ENCODE measurements around the gene SBF2. TPM values are rescaled to one million over a fixed set of nuclear protein-coding genes. Genes with fewer than 3 reads are reported as not detected.

Gene SBF2
- polyA plus RNA-seq, 1 donor (not counting 4 experiments of a cell fraction or from before 2014, with no cell fraction given), result 24.5 TPM

DNA sequence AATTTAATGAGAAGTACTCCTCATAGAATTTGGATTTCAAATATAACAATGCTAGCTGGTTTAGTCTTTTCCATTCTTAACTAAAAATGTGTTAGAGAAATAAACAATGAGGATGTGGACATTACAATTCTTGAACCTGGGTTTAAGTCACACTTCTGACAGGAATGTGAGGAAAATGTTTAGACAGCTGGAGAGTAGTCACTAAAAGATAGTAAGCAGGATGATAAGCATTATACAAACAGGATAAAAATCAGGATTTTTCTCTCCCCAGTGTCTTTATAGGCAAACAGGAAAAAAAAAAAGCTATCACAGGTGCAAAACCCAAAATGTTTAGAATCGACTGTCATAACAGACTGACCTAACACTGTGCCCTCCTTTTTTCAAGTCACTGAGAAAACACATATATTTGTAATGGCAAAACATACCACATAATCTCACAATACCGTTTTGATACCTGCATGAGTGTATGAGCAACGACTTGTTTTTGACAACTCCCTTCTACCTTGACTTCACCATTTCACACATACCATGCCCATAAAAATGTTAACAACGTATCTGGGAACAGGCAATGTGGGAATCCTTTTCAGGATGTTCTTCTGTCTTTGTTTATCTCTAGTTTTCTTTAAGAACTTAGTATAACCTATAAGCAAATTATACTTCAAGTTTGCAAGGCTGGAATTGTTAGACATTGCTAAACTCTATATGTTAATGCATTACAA lies 242.0 kb downstream of the SBF2 start:
- Histone ChIP-seq H3K9me3 (ENCODE audit: control insufficient read depth, low read depth, low read length) (no peaks in the 10 kb centered on the region), H2AFZ (ENCODE audit: control insufficient read depth, low read length) (no peak overlapping the region), H3K9ac (ENCODE audit: control insufficient read depth, extremely low read depth, insufficient read depth, low read length) (no peak overlapping the region), H3K27me3 (ENCODE audit: control insufficient read depth, extremely low read depth, insufficient read depth, low read length) (no peaks in the 10 kb centered on the region), H3K27ac (ENCODE audit: control insufficient read depth, insufficient read depth, low read length) (no peak overlapping the region), H3K9me1 (ENCODE audit: control insufficient read depth, extremely low read depth, insufficient read depth, low read length) (no peaks in the 10 kb centered on the region), H3K79me2 (ENCODE audit: control insufficient read depth, insufficient read depth, low read length) (no peaks in the 10 kb centered on the region), H4K20me1 (ENCODE audit: control insufficient read depth, extremely low read depth, insufficient read depth, low read length) (no peaks in the 10 kb centered on the region), H3K4me1 (ENCODE audit: control insufficient read depth, extremely low read depth, insufficient read depth, low read length) (no peaks in the 10 kb centered on the region), H3K4me3 (ENCODE audit: control insufficient read depth in 2 of 3, extremely low read depth in 1 of 3, insufficient read depth in 2 of 3, low read depth in 1 of 3, low read length in 3 of 3) (no peak overlapping the region), H3K4me2 (ENCODE audit: control insufficient read depth, extremely low read depth, insufficient read depth, low read depth, low read length) (no peak overlapping the region), H3K36me3 (ENCODE audit: control insufficient read depth in 2 of 2, extremely low read depth in 1 of 2, insufficient read depth in 2 of 2, low read length in 2 of 2) (no peaks in the 10 kb centered on the region)
- dilution Hi-C loops (cut with MboI; ENCODE audit: extremely low pct_ligation_motif_present, low sequenced_read_pairs), result no loop called here
- no peak for FAIRE-seq
- TF ChIP-seq, protein P1, sequence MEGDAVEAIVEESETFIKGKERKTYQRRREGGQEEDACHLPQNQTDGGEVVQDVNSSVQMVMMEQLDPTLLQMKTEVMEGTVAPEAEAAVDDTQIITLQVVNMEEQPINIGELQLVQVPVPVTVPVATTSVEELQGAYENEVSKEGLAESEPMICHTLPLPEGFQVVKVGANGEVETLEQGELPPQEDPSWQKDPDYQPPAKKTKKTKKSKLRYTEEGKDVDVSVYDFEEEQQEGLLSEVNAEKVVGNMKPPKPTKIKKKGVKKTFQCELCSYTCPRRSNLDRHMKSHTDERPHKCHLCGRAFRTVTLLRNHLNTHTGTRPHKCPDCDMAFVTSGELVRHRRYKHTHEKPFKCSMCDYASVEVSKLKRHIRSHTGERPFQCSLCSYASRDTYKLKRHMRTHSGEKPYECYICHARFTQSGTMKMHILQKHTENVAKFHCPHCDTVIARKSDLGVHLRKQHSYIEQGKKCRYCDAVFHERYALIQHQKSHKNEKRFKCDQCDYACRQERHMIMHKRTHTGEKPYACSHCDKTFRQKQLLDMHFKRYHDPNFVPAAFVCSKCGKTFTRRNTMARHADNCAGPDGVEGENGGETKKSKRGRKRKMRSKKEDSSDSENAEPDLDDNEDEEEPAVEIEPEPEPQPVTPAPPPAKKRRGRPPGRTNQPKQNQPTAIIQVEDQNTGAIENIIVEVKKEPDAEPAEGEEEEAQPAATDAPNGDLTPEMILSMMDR (optimal IDR thresholded peaks at IDR 0.05 in 1 of 3, IDR thresholded peaks at IDR 0.05 in 1 of 3, conservative IDR thresholded peaks at IDR 0.05 in 1 of 3; ENCODE audit: extremely low read depth in 1 of 3, insufficient read depth in 2 of 3, low read length in 3 of 3), result no peak
- TF ChIP-seq EZH2 (IDR thresholded peaks at IDR 0.05; ENCODE audit: low read length), result no peak
- no peak for DNase-seq (ENCODE audit: low read depth, low spot score)

DNA sequence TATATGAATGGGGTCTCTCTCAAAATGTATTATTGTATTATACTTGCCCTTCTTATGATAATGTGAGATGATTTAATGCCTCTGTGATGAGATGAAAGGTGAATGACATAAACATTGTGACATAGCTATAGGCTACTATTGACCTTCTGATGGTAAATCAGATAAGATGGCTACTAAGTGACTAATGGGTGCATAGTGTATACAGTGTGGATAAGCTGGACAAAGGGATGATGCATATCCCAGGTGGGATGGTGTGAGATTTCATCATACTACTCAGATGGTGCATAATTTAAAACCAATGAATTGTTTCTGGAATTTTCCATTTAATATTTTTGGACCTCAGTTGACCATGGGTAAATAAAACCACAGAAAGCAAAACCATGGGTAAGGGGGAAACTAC lies 243.5 kb downstream of the SBF2 start:
- H2AFZ ChIP-seq (ENCODE audit: control insufficient read depth, low read length), result no peak overlapping the region
- no peaks in the 10 kb centered on the region for H3K9me1 ChIP-seq (ENCODE audit: control insufficient read depth, extremely low read depth, insufficient read depth, low read length)
- H3K4me1 ChIP-seq (ENCODE audit: control insufficient read depth, extremely low read depth, insufficient read depth, low read length), result no peaks in the 10 kb centered on the region
- no peaks in the 10 kb centered on the region for H3K9me3 ChIP-seq (ENCODE audit: control insufficient read depth, low read depth, low read length)
- no peaks in the 10 kb centered on the region for H3K79me2 ChIP-seq (ENCODE audit: control insufficient read depth, insufficient read depth, low read length)
- no peak overlapping the region for H3K27ac ChIP-seq (ENCODE audit: control insufficient read depth, insufficient read depth, low read length)
- no peaks in the 10 kb centered on the region for H3K27me3 ChIP-seq (ENCODE audit: control insufficient read depth, extremely low read depth, insufficient read depth, low read length)
- H3K4me3 ChIP-seq (ENCODE audit: control insufficient read depth in 2 of 3, extremely low read depth in 1 of 3, insufficient read depth in 2 of 3, low read depth in 1 of 3, low read length in 3 of 3), result no peak overlapping the region
- dilution Hi-C loops (cut with MboI; ENCODE audit: extremely low pct_ligation_motif_present, low sequenced_read_pairs), result no loop called here
- no peak for FAIRE-seq
- H3K9ac ChIP-seq (ENCODE audit: control insufficient read depth, extremely low read depth, insufficient read depth, low read length), result no peak overlapping the region
- DNase-seq (ENCODE audit: low read depth, low spot score), result no peak
- TF ChIP-seq, protein P1 (optimal IDR thresholded peaks at IDR 0.05 in 1 of 3, IDR thresholded peaks at IDR 0.05 in 1 of 3, conservative IDR thresholded peaks at IDR 0.05 in 1 of 3; ENCODE audit: extremely low read depth in 1 of 3, insufficient read depth in 2 of 3, low read length in 3 of 3), result no peak
- no peak for TF ChIP-seq EZH2 (IDR thresholded peaks at IDR 0.05; ENCODE audit: low read length)
- no peak overlapping the region for H3K4me2 ChIP-seq (ENCODE audit: control insufficient read depth, extremely low read depth, insufficient read depth, low read depth, low read length)
- H4K20me1 ChIP-seq (ENCODE audit: control insufficient read depth, extremely low read depth, insufficient read depth, low read length), result no peaks in the 10 kb centered on the region
- no peaks in the 10 kb centered on the region for H3K36me3 ChIP-seq (ENCODE audit: control insufficient read depth in 2 of 2, extremely low read depth in 1 of 2, insufficient read depth in 2 of 2, low read length in 2 of 2)

Measured in keratinocyte (primary cell).